ENCODE data around the gene LCNL1.

The LCNL1 gene

GRCh38 chr9:136942881-136943230, 39.9 kb upstream of the LCNL1 start:
- Histone ChIP-seq H3K27ac (ENCODE audit: low read length) (no peak overlapping the region), H3K4me1 (ENCODE audit: insufficient read depth, low read length) (no peaks in the 10 kb centered on the region), H3K9ac (ENCODE audit: low read depth, low read length) (no peak overlapping the region), H3K27me3 (ENCODE audit: insufficient read depth, low read length) (no peaks in the 10 kb centered on the region), H3K4me3 (ENCODE audit: low read length) (no peak overlapping the region), H3K9me3 (ENCODE audit: insufficient read depth, low read depth, low read length) (no peaks in the 10 kb centered on the region), H3K36me3 (ENCODE audit: insufficient read depth, low read depth, low read length) (peaks cover 29% of the 10 kb centered on the region)

- Histone ChIP-seq H3K9ac (ENCODE audit: low read depth, low read length) (peak overlapping the region; percentile 65; the same call in 1 of the 2 replicates), H3K9me3 (ENCODE audit: insufficient read depth, low read depth, low read length) (no peaks in the 10 kb centered on the region), H3K4me3 (ENCODE audit: low read length) (peak overlapping the region; percentile 76), H3K36me3 (ENCODE audit: insufficient read depth, low read depth, low read length) (peaks cover 29% of the 10 kb centered on the region), H3K27me3 (ENCODE audit: insufficient read depth, low read length) (no peaks in the 10 kb centered on the region), H3K27ac (ENCODE audit: low read length) (no peak overlapping the region), H3K4me1 (ENCODE audit: insufficient read depth, low read length) (no peaks in the 10 kb centered on the region)
Measured at GRCh38 chr9:136943291-136944211, 39.2 kb upstream of the LCNL1 start.

- H3K27ac ChIP-seq (ENCODE audit: low read length), result no peak overlapping the region
- no peaks in the 10 kb centered on the region for H3K27me3 ChIP-seq (ENCODE audit: insufficient read depth, low read length)
- H3K36me3 ChIP-seq (ENCODE audit: insufficient read depth, low read depth, low read length), result peaks cover 26% of the 10 kb centered on the region
- H3K4me1 ChIP-seq (ENCODE audit: insufficient read depth, low read length), result no peaks in the 10 kb centered on the region
- H3K4me3 ChIP-seq (ENCODE audit: low read length), result peak overlapping the region; percentile 76
- peak overlapping the region; percentile 65; the same call in 1 of the 2 replicates for H3K9ac ChIP-seq (ENCODE audit: low read depth, low read length)
- H3K9me3 ChIP-seq (ENCODE audit: insufficient read depth, low read depth, low read length), result no peaks in the 10 kb centered on the region
Measured at GRCh38 chr9:136944212-136944518, 38.6 kb upstream of the LCNL1 start.

GRCh38 chr9:136944519-136945332, 38.1 kb upstream of the LCNL1 start, which contains the start of the genes C8G and FBXW5:
Gene C8G, plus strand, starts transcription at chr9:136945243. Its CDS starts 78 bp downstream, at chr9:136945321.
Gene FBXW5, minus strand, starts transcription at chr9:136944738. Its CDS starts 655 bp downstream, at chr9:136944083.
- Histone ChIP-seq H3K36me3 (ENCODE audit: insufficient read depth, low read depth, low read length) (peaks cover 22% of the 10 kb centered on the region), H3K27me3 (ENCODE audit: insufficient read depth, low read length) (no peaks in the 10 kb centered on the region), H3K4me3 (ENCODE audit: low read length) (peak within 1 kb of the TSS; percentile 76), H3K4me1 (ENCODE audit: insufficient read depth, low read length) (no peaks in the 10 kb centered on the region), H3K9me3 (ENCODE audit: insufficient read depth, low read depth, low read length) (no peaks in the 10 kb centered on the region), H3K9ac (ENCODE audit: low read depth, low read length) (peak within 1 kb of the TSS; percentile 65; the same call in 1 of the 2 replicates), H3K27ac (ENCODE audit: low read length) (no peak within 1 kb of the TSS)

GRCh38 chr9:136945333-136946227, 37.2 kb upstream of the LCNL1 start:
- H3K27ac ChIP-seq (ENCODE audit: low read length), result no peak overlapping the region
- peaks cover 13% of the 10 kb centered on the region for H3K36me3 ChIP-seq (ENCODE audit: insufficient read depth, low read depth, low read length)
- no peaks in the 10 kb centered on the region for H3K9me3 ChIP-seq (ENCODE audit: insufficient read depth, low read depth, low read length)
- H3K4me3 ChIP-seq (ENCODE audit: low read length), result no peak overlapping the region
- H3K4me1 ChIP-seq (ENCODE audit: insufficient read depth, low read length), result peaks cover 4% of the 10 kb centered on the region; the same call in 1 of the 2 replicates
- no peaks in the 10 kb centered on the region for H3K27me3 ChIP-seq (ENCODE audit: insufficient read depth, low read length)
- H3K9ac ChIP-seq (ENCODE audit: low read depth, low read length), result no peak overlapping the region

- Histone ChIP-seq H3K4me3 (ENCODE audit: low read length) (no peak overlapping the region), H3K9me3 (ENCODE audit: insufficient read depth, low read depth, low read length) (no peaks in the 10 kb centered on the region), H3K27ac (ENCODE audit: low read length) (no peak overlapping the region), H3K36me3 (ENCODE audit: insufficient read depth, low read depth, low read length) (peaks cover 6% of the 10 kb centered on the region), H3K27me3 (ENCODE audit: insufficient read depth, low read length) (no peaks in the 10 kb centered on the region), H3K4me1 (ENCODE audit: insufficient read depth, low read length) (peaks cover 5% of the 10 kb centered on the region; the same call in 1 of the 2 replicates), H3K9ac (ENCODE audit: low read depth, low read length) (no peak overlapping the region)
Measured at GRCh38 chr9:136946228-136947027, 36.4 kb upstream of the LCNL1 start.

- H3K27ac ChIP-seq (ENCODE audit: low read length), result no peak overlapping the region
- no peak overlapping the region for H3K9ac ChIP-seq (ENCODE audit: low read depth, low read length)
- H3K9me3 ChIP-seq (ENCODE audit: insufficient read depth, low read depth, low read length), result no peaks in the 10 kb centered on the region
- H3K36me3 ChIP-seq (ENCODE audit: insufficient read depth, low read depth, low read length), result no peaks in the 10 kb centered on the region; the same call in 1 of the 2 replicates
- H3K4me1 ChIP-seq (ENCODE audit: insufficient read depth, low read length), result peaks cover 5% of the 10 kb centered on the region; the same call in 1 of the 2 replicates
- no peak overlapping the region for H3K4me3 ChIP-seq (ENCODE audit: low read length)
- H3K27me3 ChIP-seq (ENCODE audit: insufficient read depth, low read length), result no peaks in the 10 kb centered on the region
Measured at GRCh38 chr9:136947028-136947891, 35.5 kb upstream of the LCNL1 start.

GRCh38 chr9:136947955-136948510, 34.8 kb upstream of the LCNL1 start:
- no peak overlapping the region for H3K27ac ChIP-seq (ENCODE audit: low read length)
- H3K27me3 ChIP-seq (ENCODE audit: insufficient read depth, low read length), result no peaks in the 10 kb centered on the region
- H3K4me1 ChIP-seq (ENCODE audit: insufficient read depth, low read length), result peaks cover 5% of the 10 kb centered on the region; the same call in 1 of the 2 replicates
- no peak overlapping the region for H3K4me3 ChIP-seq (ENCODE audit: low read length)
- H3K9me3 ChIP-seq (ENCODE audit: insufficient read depth, low read depth, low read length), result no peaks in the 10 kb centered on the region
- H3K9ac ChIP-seq (ENCODE audit: low read depth, low read length), result no peak overlapping the region
- no peaks in the 10 kb centered on the region for H3K36me3 ChIP-seq (ENCODE audit: insufficient read depth, low read depth, low read length)

GRCh38 chr9:136949239-136949816, 33.5 kb upstream of the LCNL1 start:
- Histone ChIP-seq H3K36me3 (ENCODE audit: insufficient read depth, low read depth, low read length) (no peaks in the 10 kb centered on the region), H3K27ac (ENCODE audit: low read length) (no peak overlapping the region), H3K4me3 (ENCODE audit: low read length) (peak overlapping the region; percentile 58; the same call in 1 of the 2 replicates), H3K9ac (ENCODE audit: low read depth, low read length) (peak overlapping the region; percentile 74; the same call in 1 of the 2 replicates), H3K4me1 (ENCODE audit: insufficient read depth, low read length) (peaks cover 5% of the 10 kb centered on the region; the same call in 1 of the 2 replicates), H3K9me3 (ENCODE audit: insufficient read depth, low read depth, low read length) (no peaks in the 10 kb centered on the region), H3K27me3 (ENCODE audit: insufficient read depth, low read length) (no peaks in the 10 kb centered on the region)

Measured in iPS-20b (cell line).